ENCODE measurements around the gene VRK2. TPM values are rescaled to one million over a fixed set of nuclear protein-coding genes. Genes with fewer than 3 reads are reported as not detected.

Gene VRK2
- total RNA-seq, 1 experiment from 2014 or later: 20.1 TPM

GRCh38 chr2:58073008-58073407, 26.4 kb downstream of the VRK2 start:
- ChIA-PET CTCF (no interaction called here), POLR2A (no interaction called here)
- ATAC-seq: no peak
- Mint-ChIP-seq H3K27me3 (ENCODE audit: low read depth) (no peaks in the 10 kb centered on the region), H3K4me1 (no peaks in the 10 kb centered on the region), H3K36me3 (peaks cover 15% of the 10 kb centered on the region), H3K4me3 (no peak overlapping the region), H3K9me3 (peaks cover 17% of the 10 kb centered on the region), H3K27ac (no peak overlapping the region)
- no peak for TF ChIP-seq GABPB1 (CRISPR knock-in tag; IDR thresholded peaks at IDR 0.05)
- TF ChIP-seq NFE2L1 (CRISPR knock-in tag; IDR thresholded peaks at IDR 0.05): no peak
- no peak for TF ChIP-seq JUN (CRISPR knock-in tag; IDR thresholded peaks at IDR 0.05)
- TF ChIP-seq ATF1 (CRISPR knock-in tag; IDR thresholded peaks at IDR 0.05): no peak
- TF ChIP-seq SMAD3 (CRISPR knock-in tag; IDR thresholded peaks at IDR 0.05; ENCODE audit: borderline replicate concordance): no peak
- TF ChIP-seq ZNF263 (CRISPR knock-in tag; IDR thresholded peaks at IDR 0.05; ENCODE audit: low read depth): no peak
- TF ChIP-seq E2F1 (CRISPR knock-in tag; IDR thresholded peaks at IDR 0.05): no peak
- TF ChIP-seq GTF2I (CRISPR knock-in tag; conservative IDR thresholded peaks at IDR 0.05): no peak
- no peak for TF ChIP-seq SP1 (CRISPR knock-in tag; conservative IDR thresholded peaks at IDR 0.05)
- TF ChIP-seq ZBTB21 (CRISPR knock-in tag; IDR thresholded peaks at IDR 0.05; ENCODE audit: borderline replicate concordance): no peak
- no peak for TF ChIP-seq ZNF512 (CRISPR knock-in tag; IDR thresholded peaks at IDR 0.05; ENCODE audit: borderline replicate concordance)
- no peak for TF ChIP-seq EMX1 (CRISPR knock-in tag; IDR thresholded peaks at IDR 0.05)
- TF ChIP-seq ZSCAN18 (CRISPR knock-in tag; IDR thresholded peaks at IDR 0.05): no peak
- TF ChIP-seq GRHL2 (CRISPR knock-in tag; IDR thresholded peaks at IDR 0.05; ENCODE audit: insufficient replicate concordance, severe bottlenecking): no peak
- no peak for TF ChIP-seq ARID4B (CRISPR knock-in tag; IDR thresholded peaks at IDR 0.05; ENCODE audit: borderline replicate concordance)
- TF ChIP-seq NFYB (CRISPR knock-in tag; conservative IDR thresholded peaks at IDR 0.05; ENCODE audit: low read depth): no peak
- no peak for TF ChIP-seq TEAD4 (CRISPR knock-in tag; IDR thresholded peaks at IDR 0.05)
- no peak for TF ChIP-seq ESRRA (CRISPR knock-in tag; IDR thresholded peaks at IDR 0.05; ENCODE audit: borderline replicate concordance)
- DNase-seq (ENCODE audit: low spot score): no peak

- ChIA-PET CTCF (no interaction called here), POLR2A (no interaction called here)
- ATAC-seq: no peak
- Mint-ChIP-seq H3K4me3 (no peak overlapping the region), H3K36me3 (peaks cover 15% of the 10 kb centered on the region), H3K9me3 (peaks cover 17% of the 10 kb centered on the region), H3K27me3 (ENCODE audit: low read depth) (no peaks in the 10 kb centered on the region), H3K4me1 (no peaks in the 10 kb centered on the region), H3K27ac (no peak overlapping the region)
- no peak for DNase-seq (ENCODE audit: low spot score)
- no peak for TF ChIP-seq GABPB1 (CRISPR knock-in tag; IDR thresholded peaks at IDR 0.05)
- no peak for TF ChIP-seq NFYB (CRISPR knock-in tag; conservative IDR thresholded peaks at IDR 0.05; ENCODE audit: low read depth)
- TF ChIP-seq ZNF121 (CRISPR knock-in tag; IDR thresholded peaks at IDR 0.05): no peak
- TF ChIP-seq MLX (CRISPR knock-in tag; IDR thresholded peaks at IDR 0.05): no peak
- TF ChIP-seq ATF3 (CRISPR knock-in tag; conservative IDR thresholded peaks at IDR 0.05): no peak
- TF ChIP-seq EMX1 (CRISPR knock-in tag; IDR thresholded peaks at IDR 0.05): no peak
- TF ChIP-seq IRF1 (CRISPR knock-in tag; IDR thresholded peaks at IDR 0.05): no peak
- TF ChIP-seq E2F1 (CRISPR knock-in tag; IDR thresholded peaks at IDR 0.05): no peak
- TF ChIP-seq CTCF (IDR thresholded peaks at IDR 0.05): no peak
These were observed 27.1 kb downstream of the VRK2 start for GRCh38 chr2:58073751-58074150.
